ENCODE results near the gene CAPZB.

- no peak for TF ChIP-seq POLR2A (IDR thresholded peaks at IDR 0.05)
- TF ChIP-seq, protein P1, sequence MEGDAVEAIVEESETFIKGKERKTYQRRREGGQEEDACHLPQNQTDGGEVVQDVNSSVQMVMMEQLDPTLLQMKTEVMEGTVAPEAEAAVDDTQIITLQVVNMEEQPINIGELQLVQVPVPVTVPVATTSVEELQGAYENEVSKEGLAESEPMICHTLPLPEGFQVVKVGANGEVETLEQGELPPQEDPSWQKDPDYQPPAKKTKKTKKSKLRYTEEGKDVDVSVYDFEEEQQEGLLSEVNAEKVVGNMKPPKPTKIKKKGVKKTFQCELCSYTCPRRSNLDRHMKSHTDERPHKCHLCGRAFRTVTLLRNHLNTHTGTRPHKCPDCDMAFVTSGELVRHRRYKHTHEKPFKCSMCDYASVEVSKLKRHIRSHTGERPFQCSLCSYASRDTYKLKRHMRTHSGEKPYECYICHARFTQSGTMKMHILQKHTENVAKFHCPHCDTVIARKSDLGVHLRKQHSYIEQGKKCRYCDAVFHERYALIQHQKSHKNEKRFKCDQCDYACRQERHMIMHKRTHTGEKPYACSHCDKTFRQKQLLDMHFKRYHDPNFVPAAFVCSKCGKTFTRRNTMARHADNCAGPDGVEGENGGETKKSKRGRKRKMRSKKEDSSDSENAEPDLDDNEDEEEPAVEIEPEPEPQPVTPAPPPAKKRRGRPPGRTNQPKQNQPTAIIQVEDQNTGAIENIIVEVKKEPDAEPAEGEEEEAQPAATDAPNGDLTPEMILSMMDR (IDR thresholded peaks at IDR 0.05), result no peak
These were observed 8.7 kb downstream of the CAPZB start for GRCh38 chr1:19476450-19477190.
